Measurements from ENCODE around the gene VTI1A.

GRCh38 chr10:112774210-112774609 is 327.2 kb downstream of the VTI1A start:
- no peak for TF ChIP-seq GATA1 (IDR thresholded peaks at IDR 0.05; ENCODE audit: low read depth, low read length)
- TF ChIP-seq POLR2A (IDR thresholded peaks at IDR 0.05; ENCODE audit: low read length) = no peak

Measured in erythroblast (primary cell).